DND-41 (cell line): Measurements from ENCODE around the gene IL21R.

Experiments used
- ATAC-seq: fragments of 200-7000 bp; cut with Tn5 transposase; 3 replicates; pipeline ENCODE4 v1.9.1; 2021; ENCODE audit warnings: low read depth; ENCODE audit not compliant: insufficient read depth
- DNase-seq: peaks from one replicate; pipeline ENCODE4 v3.0.0-alpha.2; 2020
- H2AFZ ChIP-seq: 2 replicates; pipeline ENCODE4 v1.6.0; 2012; ENCODE audit warnings: low read depth, low read length
- H3K27ac ChIP-seq: 2 replicates; pipeline ENCODE4 v1.5.1; 2012; ENCODE audit warnings: low read length, inconsistent platforms
- H3K27me3 ChIP-seq: fragments of 200-600 bp; sonication (generic); 2 replicates; pipeline ENCODE4 v1.6.0; 2012; ENCODE audit warnings: low read length, mild to moderate bottlenecking, inconsistent platforms; ENCODE audit not compliant: insufficient read depth, poor library complexity
- H3K36me3 ChIP-seq: 2 replicates; pipeline ENCODE4 v1.5.1; 2012; ENCODE audit warnings: low read length, inconsistent platforms; ENCODE audit not compliant: insufficient read depth
- H3K4me1 ChIP-seq: 2 replicates; pipeline ENCODE4 v1.5.1; 2012; ENCODE audit warnings: mild to moderate bottlenecking, low read length; ENCODE audit not compliant: insufficient read depth
- H3K4me2 ChIP-seq: 2 replicates; pipeline ENCODE4 v1.6.0; 2012; ENCODE audit warnings: mild to moderate bottlenecking, moderate library complexity, low read length, inconsistent platforms; ENCODE audit not compliant: insufficient read depth
- H3K4me3 ChIP-seq, 2 experiments: fragments of 200-600 bp in 1 of 2; shearing (Covaris generic) in 1 of 2; 2 replicates each; pipeline ENCODE4 v1.5.1; 2012 to 2016; ENCODE audit warnings: inconsistent platforms in 2 of 2, low read length in 2 of 2, mild to moderate bottlenecking in 2 of 2, low read depth in 1 of 2, moderate library complexity in 1 of 2
- H3K79me2 ChIP-seq: 2 replicates; pipeline ENCODE4 v1.6.0; 2012; ENCODE audit warnings: low read length, inconsistent platforms; ENCODE audit not compliant: insufficient read depth
- H3K9ac ChIP-seq: 2 replicates; pipeline ENCODE4 v1.6.0; 2012; ENCODE audit warnings: low read depth, mild to moderate bottlenecking, inconsistent platforms, low read length, moderate library complexity
- H3K9me3 ChIP-seq: 2 replicates; pipeline ENCODE4 v1.5.1; 2012; ENCODE audit warnings: low read length, moderate library complexity, mild to moderate bottlenecking, inconsistent platforms; ENCODE audit not compliant: insufficient read depth, severe bottlenecking
- H4K20me1 ChIP-seq: 2 replicates; pipeline ENCODE4 v1.6.0; 2012; ENCODE audit warnings: low read length; ENCODE audit not compliant: insufficient read depth
- EZH2 ChIP-seq: IDR thresholded peaks from 3 replicates; pipeline ENCODE4 v1.6.1; 2012; ENCODE audit warnings: borderline replicate concordance, low read depth, mild to moderate bottlenecking, moderate library complexity, low read length, inconsistent platforms; ENCODE audit not compliant: severe bottlenecking
- TF ChIP-seq, protein P1 (sequence below): IDR thresholded peaks from 2 replicates; pipeline ENCODE4 v1.5.1; 2012; ENCODE audit warnings: borderline replicate concordance, low read length, moderate library complexity, mild to moderate bottlenecking; ENCODE audit not compliant: poor library complexity, severe bottlenecking; ENCODE audit errors: extremely low read depth

The IL21R gene

GRCh38 chr16:27426423-27427408 is 24.7 kb downstream of the IL21R start:
- Histone ChIP-seq H3K27ac (no peak overlapping the region), H3K4me1 (no peaks in the 10 kb centered on the region; the same call in 1 of the 2 replicates), H2AFZ (no peak overlapping the region), H3K4me3 (no peak overlapping the region), H3K79me2 (no peaks in the 10 kb centered on the region), H3K9me3 (peaks cover 16% of the 10 kb centered on the region), H3K27me3 (no peaks in the 10 kb centered on the region), H3K4me2 (no peak overlapping the region), H3K9ac (no peak overlapping the region), H3K36me3 (no peaks in the 10 kb centered on the region), H4K20me1 (no peaks in the 10 kb centered on the region)
- DNase-seq (peak; percentile 56), ATAC-seq (peak; percentile 87)
- TF ChIP-seq, protein P1, sequence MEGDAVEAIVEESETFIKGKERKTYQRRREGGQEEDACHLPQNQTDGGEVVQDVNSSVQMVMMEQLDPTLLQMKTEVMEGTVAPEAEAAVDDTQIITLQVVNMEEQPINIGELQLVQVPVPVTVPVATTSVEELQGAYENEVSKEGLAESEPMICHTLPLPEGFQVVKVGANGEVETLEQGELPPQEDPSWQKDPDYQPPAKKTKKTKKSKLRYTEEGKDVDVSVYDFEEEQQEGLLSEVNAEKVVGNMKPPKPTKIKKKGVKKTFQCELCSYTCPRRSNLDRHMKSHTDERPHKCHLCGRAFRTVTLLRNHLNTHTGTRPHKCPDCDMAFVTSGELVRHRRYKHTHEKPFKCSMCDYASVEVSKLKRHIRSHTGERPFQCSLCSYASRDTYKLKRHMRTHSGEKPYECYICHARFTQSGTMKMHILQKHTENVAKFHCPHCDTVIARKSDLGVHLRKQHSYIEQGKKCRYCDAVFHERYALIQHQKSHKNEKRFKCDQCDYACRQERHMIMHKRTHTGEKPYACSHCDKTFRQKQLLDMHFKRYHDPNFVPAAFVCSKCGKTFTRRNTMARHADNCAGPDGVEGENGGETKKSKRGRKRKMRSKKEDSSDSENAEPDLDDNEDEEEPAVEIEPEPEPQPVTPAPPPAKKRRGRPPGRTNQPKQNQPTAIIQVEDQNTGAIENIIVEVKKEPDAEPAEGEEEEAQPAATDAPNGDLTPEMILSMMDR = no peak
- no peak for TF ChIP-seq EZH2

DNA sequence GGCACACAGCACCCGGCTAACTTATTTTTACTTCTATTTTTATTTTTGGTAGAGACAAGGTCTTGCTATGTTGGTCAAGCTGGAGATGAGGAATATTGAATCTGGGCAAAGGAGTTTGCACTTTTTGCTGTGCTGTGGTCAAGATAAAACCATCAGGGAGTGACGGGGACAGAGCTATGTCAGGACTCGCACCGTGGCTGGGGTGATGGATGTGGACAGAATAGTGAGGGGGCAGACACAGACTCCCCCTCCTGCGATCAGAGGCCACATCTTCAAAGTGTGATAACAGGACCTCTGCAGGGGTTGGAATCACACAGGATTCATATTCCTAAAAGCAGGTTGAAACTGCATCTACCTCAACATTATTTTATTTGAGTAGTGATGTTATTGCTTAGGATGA is 25.6 kb downstream of the IL21R start:
- Histone ChIP-seq H3K9ac (no peak overlapping the region), H3K27ac (no peak overlapping the region), H3K4me1 (no peaks in the 10 kb centered on the region; the same call in 1 of the 2 replicates), H3K79me2 (no peaks in the 10 kb centered on the region), H3K36me3 (no peaks in the 10 kb centered on the region), H4K20me1 (no peaks in the 10 kb centered on the region), H3K27me3 (no peaks in the 10 kb centered on the region), H3K4me2 (no peak overlapping the region), H3K4me3 (no peak overlapping the region), H3K9me3 (peaks cover 9% of the 10 kb centered on the region), H2AFZ (no peak overlapping the region)
- no peak for ATAC-seq
- TF ChIP-seq, protein P1 = no peak
- no peak for TF ChIP-seq EZH2
- no peak for DNase-seq

DNA sequence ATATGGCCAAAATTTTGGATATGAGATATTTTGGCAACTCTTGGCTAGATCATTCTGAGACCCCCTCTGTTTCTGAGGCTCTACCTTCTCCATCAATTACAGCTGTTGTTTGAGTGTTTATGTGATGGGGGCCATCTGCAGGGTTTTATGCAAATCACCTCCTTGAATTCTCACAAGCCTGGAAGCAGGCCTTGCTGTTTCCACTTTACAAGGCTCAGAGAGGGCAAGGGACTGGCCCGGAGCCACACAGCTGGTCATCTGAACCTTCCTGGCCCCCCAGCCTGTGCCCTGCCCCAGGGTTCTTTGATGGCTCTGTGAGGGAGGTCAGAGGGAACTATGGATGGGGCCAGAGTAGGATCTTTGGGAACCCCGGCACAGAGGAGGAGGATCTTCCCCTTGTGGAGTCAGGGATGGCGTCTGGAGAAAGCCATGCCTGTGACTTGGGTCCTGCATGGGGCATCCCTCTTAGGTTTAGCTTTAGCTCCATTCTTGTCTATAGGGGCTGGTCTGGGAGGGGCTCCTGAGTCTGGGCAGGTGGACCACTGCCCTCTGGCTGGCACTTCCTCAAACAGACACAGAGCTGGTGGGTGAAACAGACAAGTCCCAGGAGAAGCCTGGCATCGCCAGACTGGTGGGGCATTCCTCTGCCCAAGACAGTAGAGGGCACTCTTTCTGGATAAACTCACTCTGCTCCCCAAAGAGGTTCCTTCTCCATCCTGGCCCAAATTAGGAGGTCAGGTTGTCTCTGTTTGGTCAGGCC is 26.2 kb downstream of the IL21R start:
- no peaks in the 10 kb centered on the region; the same call in 1 of the 2 replicates for H3K4me1 ChIP-seq

More for the DNA sequence above, 26.2 kb downstream of the IL21R start:
- Histone ChIP-seq H4K20me1 (no peaks in the 10 kb centered on the region), H3K36me3 (no peaks in the 10 kb centered on the region), H3K27ac (no peak overlapping the region), H3K4me2 (no peak overlapping the region), H3K79me2 (no peaks in the 10 kb centered on the region), H3K4me3 (no peak overlapping the region), H3K9me3 (peaks cover 2% of the 10 kb centered on the region), H2AFZ (no peak overlapping the region), H3K9ac (no peak overlapping the region), H3K27me3 (no peaks in the 10 kb centered on the region)
- TF ChIP-seq EZH2 = no peak
- TF ChIP-seq, protein P1 = peak; percentile 42
- ATAC-seq (no peak), DNase-seq (no peak)
